Cardiac muscle cell (in vitro differentiated cells and primary cell): Measurements from ENCODE around the gene PRRC2A. TPM values are rescaled to one million over a fixed set of nuclear protein-coding genes. Genes with fewer than 3 reads are reported as not detected.

Source experiments
- DNase-seq, 2 donors: peaks; one replicate each; pipeline versions ENCODE4 v3.0.0 to v3.0.0-alpha.2; 2010 to 2017; ENCODE audit warnings: low read depth in 1 of 2, low spot score in 1 of 2
- H3K27ac ChIP-seq: fragments of 200-600 bp; sonication (generic); 2 replicates; pipeline ENCODE4 v1.5.1; 2016
- H3K27me3 ChIP-seq: fragments of 200-600 bp; sonication (generic); 2 replicates; pipeline ENCODE4 v1.6.0; 2016; ENCODE audit warnings: control low read depth
- H3K36me3 ChIP-seq: fragments of 200-600 bp; sonication (generic); 2 replicates; pipeline ENCODE4 v1.5.1; 2016; ENCODE audit warnings: control low read depth
- H3K4me1 ChIP-seq: fragments of 200-600 bp; sonication (generic); 2 replicates; pipeline ENCODE4 v1.8.1; 2017; ENCODE audit warnings: low read depth, mild to moderate bottlenecking, mixed run types
- H3K4me3 ChIP-seq: fragments of 200-600 bp; sonication (generic); 2 replicates; pipeline ENCODE4 v1.5.1; 2016; ENCODE audit warnings: mild to moderate bottlenecking
- H3K9me3 ChIP-seq: fragments of 200-600 bp; sonication (generic); 2 replicates; pipeline ENCODE4 v1.5.1; 2017; ENCODE audit warnings: low read depth, mild to moderate bottlenecking, control low read depth
- polyA plus RNA-seq: library from polyadenylated mRNA; unstranded; fragments of >200 nt; fragmentation: Nextera tagmentation; extraction: Ambion mirVana; gene quantifications from 2 replicates; pipeline ENCODE4 v1.2.1, GENCODE V29; 2016
- total RNA-seq: library from RNA; depleted of rRNA; stranded (reverse); fragments of >200 nt; gene quantifications from 2 replicates; pipeline ENCODE4 v1.2.3, GENCODE V29; 2016
- TF ChIP-seq, protein P1 (sequence below): IDR thresholded peaks from 2 replicates; pipeline ENCODE4 v1.5.1; 2012; ENCODE audit warnings: low read depth, mild to moderate bottlenecking, low read length

Gene PRRC2A
- total and polyA plus RNA-seq, 2 experiments from 2014 or later, result 70.2 to 208 TPM

GRCh38 chr6:31658983-31659648 lies 38.6 kb downstream of the PRRC2A start:
- Histone ChIP-seq H3K27ac (peak overlapping the region; percentile 88), H3K4me3 (peak overlapping the region; percentile 79), H3K4me1 (peaks cover 23% of the 10 kb centered on the region), H3K36me3 (no peaks in the 10 kb centered on the region), H3K27me3 (no peaks in the 10 kb centered on the region), H3K9me3 (no peaks in the 10 kb centered on the region)
- DNase-seq, result no peak
- TF ChIP-seq, protein P1, sequence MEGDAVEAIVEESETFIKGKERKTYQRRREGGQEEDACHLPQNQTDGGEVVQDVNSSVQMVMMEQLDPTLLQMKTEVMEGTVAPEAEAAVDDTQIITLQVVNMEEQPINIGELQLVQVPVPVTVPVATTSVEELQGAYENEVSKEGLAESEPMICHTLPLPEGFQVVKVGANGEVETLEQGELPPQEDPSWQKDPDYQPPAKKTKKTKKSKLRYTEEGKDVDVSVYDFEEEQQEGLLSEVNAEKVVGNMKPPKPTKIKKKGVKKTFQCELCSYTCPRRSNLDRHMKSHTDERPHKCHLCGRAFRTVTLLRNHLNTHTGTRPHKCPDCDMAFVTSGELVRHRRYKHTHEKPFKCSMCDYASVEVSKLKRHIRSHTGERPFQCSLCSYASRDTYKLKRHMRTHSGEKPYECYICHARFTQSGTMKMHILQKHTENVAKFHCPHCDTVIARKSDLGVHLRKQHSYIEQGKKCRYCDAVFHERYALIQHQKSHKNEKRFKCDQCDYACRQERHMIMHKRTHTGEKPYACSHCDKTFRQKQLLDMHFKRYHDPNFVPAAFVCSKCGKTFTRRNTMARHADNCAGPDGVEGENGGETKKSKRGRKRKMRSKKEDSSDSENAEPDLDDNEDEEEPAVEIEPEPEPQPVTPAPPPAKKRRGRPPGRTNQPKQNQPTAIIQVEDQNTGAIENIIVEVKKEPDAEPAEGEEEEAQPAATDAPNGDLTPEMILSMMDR, result no peak

- TF ChIP-seq, protein P1, result no peak
- Histone ChIP-seq H3K4me1 (peaks cover 25% of the 10 kb centered on the region), H3K36me3 (no peaks in the 10 kb centered on the region), H3K4me3 (peak overlapping the region; percentile 79), H3K27ac (peak overlapping the region; percentile 88), H3K27me3 (no peaks in the 10 kb centered on the region), H3K9me3 (no peaks in the 10 kb centered on the region)
- peak; percentile 23 to 28 for DNase-seq
Measured at GRCh38 chr6:31659649-31660380, 39.3 kb downstream of the PRRC2A start.

- Histone ChIP-seq H3K4me1 (peaks cover 25% of the 10 kb centered on the region), H3K27ac (peak within 1 kb of the TSS; percentile 88), H3K9me3 (no peaks in the 10 kb centered on the region), H3K27me3 (no peaks in the 10 kb centered on the region), H3K36me3 (no peaks in the 10 kb centered on the region), H3K4me3 (peak within 1 kb of the TSS; percentile 79)
- peak; percentile 90 for DNase-seq
- TF ChIP-seq, protein P1, result no peak
Measured at GRCh38 chr6:31660381-31661261, 40.1 kb downstream of the PRRC2A start, which contains the start of gene C6orf47. Gene C6orf47 (minus strand): TSS chr6:31660778. CDS start chr6:31659947, 831 bp downstream.

DNA sequence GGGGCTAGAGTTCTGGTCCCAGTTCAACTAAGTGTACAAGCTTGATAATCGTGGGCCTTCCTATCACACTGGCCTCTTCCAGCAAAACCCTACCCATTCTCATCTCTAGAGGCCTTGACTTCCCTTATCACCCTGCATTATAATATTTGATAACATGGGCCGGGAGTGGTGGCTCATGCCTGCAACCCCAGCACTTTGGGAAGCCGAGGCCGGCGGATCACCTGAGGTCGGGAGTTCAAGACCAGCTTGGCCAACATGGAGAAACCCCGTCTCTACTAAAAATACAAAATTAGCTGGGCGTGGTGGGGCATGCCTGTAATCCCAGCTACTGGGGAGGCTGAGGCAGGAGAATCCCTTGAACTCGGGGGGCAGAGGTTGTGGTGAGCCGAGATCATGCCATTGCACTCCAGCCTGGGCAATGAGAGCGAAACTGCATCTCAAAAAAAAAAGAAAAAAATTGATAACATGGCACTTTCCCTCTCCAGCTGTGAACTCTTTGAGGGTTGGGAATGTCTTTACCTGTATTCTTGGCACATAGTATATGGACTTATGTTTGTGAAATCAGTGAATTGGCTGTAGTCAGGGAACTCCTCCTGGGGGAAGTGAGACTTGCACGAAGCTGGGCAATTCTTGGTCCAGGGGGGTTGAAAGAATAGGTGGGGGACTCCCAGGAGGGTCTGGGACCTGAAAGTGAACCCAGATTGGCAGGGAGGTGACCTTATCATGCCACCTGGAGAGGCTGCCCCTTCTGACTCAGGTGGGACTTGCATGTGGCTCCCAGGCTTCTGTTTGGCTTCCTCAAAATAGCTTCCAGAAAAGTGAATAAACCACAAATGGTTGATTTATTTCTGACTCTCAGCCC lies 41.0 kb downstream of the PRRC2A start:
- Histone ChIP-seq H3K9me3 (no peaks in the 10 kb centered on the region), H3K27ac (peak overlapping the region; percentile 88), H3K4me1 (peaks cover 25% of the 10 kb centered on the region), H3K27me3 (no peaks in the 10 kb centered on the region), H3K4me3 (peak overlapping the region; percentile 79), H3K36me3 (no peaks in the 10 kb centered on the region)
- DNase-seq, result no peak
- TF ChIP-seq, protein P1, result no peak
